ENCODE data around the gene INTS14. TPM values are rescaled to one million over a fixed set of nuclear protein-coding genes. Genes with fewer than 3 reads are reported as not detected.
A peak's percentile ranks its signal among the peaks of the same experiment; 100 is the strongest.

Gene INTS14
- total RNA-seq, 1 donor, result 41.0 TPM

DNA sequence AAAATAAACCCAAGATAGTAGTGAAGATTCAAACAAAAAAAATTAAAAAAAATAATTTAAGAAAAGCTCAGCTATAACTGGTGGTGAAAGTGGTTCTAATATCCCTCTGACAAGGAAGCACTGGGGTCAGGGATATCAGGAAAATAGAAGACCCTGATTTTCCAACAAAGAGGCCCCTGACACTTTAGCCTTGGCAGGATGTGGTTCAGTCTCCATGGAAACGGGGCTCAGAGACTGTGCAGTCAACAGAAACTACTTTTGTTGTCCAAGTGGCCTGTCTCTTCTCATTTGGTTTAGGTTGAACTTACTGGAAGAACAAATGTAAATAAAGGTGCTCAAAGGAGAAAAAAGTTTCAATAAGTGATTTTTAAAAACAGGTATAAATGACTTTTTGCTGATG is 27.2 kb downstream of the INTS14 start:
- no peak overlapping the region for H3K4me3 ChIP-seq (ENCODE audit: low read depth, low read length)
- TF ChIP-seq, protein P1, sequence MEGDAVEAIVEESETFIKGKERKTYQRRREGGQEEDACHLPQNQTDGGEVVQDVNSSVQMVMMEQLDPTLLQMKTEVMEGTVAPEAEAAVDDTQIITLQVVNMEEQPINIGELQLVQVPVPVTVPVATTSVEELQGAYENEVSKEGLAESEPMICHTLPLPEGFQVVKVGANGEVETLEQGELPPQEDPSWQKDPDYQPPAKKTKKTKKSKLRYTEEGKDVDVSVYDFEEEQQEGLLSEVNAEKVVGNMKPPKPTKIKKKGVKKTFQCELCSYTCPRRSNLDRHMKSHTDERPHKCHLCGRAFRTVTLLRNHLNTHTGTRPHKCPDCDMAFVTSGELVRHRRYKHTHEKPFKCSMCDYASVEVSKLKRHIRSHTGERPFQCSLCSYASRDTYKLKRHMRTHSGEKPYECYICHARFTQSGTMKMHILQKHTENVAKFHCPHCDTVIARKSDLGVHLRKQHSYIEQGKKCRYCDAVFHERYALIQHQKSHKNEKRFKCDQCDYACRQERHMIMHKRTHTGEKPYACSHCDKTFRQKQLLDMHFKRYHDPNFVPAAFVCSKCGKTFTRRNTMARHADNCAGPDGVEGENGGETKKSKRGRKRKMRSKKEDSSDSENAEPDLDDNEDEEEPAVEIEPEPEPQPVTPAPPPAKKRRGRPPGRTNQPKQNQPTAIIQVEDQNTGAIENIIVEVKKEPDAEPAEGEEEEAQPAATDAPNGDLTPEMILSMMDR (IDR thresholded peaks at IDR 0.05; ENCODE audit: insufficient read depth, low read depth, low read length), result no peak
- peak; percentile 47 for DNase-seq (ENCODE audit: low read depth)

DNA sequence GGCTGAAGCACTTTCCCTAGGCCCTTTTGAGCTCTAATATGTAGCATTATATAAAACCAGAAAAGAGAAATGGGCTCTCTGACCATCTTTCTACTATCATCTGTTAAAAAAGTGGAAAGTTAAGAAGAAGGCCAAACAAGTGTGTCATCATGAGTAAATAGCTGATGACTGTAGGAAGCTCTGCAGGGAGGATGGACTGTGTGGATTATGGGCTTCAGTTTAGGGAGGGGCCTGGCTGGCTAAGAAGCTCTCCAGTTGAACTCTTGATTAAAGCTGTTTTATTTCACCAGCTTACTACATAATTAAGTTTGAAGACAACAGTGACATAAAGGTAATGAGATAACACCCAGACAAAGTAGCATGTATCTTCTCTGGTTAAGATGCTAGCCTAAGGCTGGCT is 30.6 kb downstream of the INTS14 start:
- H3K4me3 ChIP-seq (ENCODE audit: low read depth, low read length), result no peak overlapping the region
- peak; percentile 55 for DNase-seq (ENCODE audit: low read depth)
- TF ChIP-seq, protein P1 (IDR thresholded peaks at IDR 0.05; ENCODE audit: insufficient read depth, low read depth, low read length), result no peak

DNA sequence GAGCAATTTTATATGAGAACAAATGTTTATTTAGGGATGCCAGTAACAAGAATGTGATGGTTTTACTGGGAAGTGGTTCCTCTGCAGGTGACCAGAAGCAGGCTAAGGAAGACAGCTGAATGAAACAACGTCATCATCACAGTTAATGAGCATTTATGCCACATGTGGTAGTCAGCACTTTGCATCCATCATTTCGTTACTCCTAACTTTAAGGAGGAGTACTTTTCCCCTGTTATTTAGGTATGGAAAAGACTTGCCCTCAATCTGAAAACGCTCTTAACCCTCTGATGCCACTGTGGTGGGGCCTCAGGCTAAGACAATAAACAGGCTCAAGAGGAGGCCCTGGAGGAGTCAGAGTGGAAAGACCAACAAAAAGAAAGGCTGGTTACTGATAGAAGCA is 31.2 kb downstream of the INTS14 start:
- H3K4me3 ChIP-seq (ENCODE audit: low read depth, low read length), result no peak overlapping the region
- DNase-seq (ENCODE audit: low read depth), result no peak
- TF ChIP-seq, protein P1 (IDR thresholded peaks at IDR 0.05; ENCODE audit: insufficient read depth, low read depth, low read length), result no peak

DNA sequence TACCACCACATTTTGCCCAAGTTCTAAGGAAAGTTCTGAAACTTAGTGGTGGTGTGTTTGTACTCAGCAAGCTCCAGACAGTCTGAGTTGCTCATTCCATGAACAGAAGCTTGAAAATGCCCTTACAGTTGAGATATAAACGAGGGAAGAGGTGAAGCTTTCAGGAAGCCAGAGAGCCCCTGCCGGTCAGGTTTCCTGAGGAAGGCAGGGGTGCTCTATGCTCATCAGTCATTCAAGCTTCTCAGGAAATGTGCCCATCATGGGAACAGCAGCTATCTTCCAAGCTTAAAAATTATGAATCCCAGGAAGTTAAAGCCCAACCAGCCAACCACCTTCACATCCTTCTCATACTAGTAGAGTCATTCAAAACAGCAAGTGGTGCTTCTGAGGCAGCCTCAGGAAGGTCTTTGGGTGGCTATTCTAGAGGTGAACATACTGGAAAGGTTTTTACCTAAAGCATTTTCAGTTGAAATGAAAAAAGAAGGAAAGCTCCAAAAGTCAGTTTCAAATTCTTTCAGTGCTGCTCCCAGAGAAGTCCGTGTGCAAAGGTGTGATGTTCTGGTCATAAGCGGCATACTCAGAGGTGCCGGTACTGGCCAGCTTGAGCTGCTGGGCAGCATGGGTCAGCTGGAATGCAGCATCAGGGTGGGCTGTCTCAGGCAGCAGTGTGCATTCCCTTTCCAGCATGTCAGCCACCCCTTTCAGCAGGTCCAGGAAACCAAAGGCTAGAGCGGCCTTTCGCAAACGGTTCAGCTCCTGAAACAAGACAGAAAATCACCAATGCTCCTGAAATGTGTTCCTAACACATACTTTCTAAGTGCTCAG is 31.8 kb downstream of the INTS14 start:
- H3K4me3 ChIP-seq (ENCODE audit: low read depth, low read length), result no peak overlapping the region
- no peak for DNase-seq (ENCODE audit: low read depth)
- TF ChIP-seq, protein P1 (IDR thresholded peaks at IDR 0.05; ENCODE audit: insufficient read depth, low read depth, low read length), result no peak

DNA sequence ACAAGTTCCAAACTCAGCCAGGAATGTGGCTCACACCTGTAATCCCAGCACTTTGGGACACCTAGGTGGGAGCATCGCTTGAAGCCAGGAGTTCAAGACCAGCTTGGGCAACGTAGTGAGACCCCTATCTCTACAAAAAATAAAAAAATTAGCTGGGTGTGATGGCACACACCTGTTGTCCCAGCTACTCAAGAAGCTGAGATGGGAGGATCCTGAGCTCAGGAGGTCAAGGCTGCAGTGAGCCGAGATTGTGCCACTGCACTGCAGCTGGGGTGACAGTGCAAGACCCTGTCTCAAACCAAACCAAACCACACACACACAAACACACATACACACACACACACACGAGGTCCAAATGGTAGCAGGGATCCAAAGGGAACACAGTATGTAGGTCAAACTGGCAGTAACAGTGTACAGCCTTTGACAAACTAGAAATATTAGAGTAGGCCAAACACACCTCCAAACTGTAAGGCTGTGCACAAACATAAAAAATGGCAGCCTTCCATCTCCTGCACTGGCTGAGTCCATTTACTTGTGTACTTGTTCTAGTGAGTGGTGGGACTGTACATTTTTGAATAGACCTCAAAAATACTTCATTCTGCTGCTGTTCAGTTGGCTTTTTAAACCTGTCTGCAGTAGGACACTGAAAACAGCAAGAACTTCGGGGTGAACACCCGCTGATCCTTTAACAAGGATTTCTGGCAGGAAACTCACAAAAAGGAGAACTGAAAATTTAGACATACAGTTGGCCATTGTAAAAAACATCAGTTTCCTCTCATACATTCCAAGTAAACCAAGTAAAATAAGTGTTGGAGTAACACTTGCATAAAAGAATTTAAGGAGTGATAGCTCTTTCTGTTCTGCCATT is 33.6 kb downstream of the INTS14 start:
- DNase-seq (ENCODE audit: low read depth), result no peak
- no peak overlapping the region for H3K4me3 ChIP-seq (ENCODE audit: low read depth, low read length)
- TF ChIP-seq, protein P1 (IDR thresholded peaks at IDR 0.05; ENCODE audit: insufficient read depth, low read depth, low read length), result no peak

DNA sequence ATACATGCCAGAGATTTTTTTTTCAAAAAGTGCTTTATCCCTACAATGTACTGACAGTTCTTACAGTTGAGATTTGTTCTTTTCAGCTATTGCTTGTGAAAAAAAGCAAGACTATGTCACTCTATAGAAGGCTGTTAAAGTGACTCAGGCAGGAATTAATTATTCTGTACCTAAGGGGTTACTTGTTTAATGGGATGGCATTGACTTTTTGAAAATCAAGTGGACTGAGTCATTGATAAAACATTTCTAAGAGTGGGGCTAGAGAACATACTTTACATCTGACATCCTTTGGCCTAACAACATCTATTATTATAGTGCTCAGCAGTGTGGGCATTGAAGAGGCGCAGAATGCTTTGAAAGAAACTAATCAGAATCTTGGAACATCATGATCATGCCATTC is 34.3 kb downstream of the INTS14 start:
- DNase-seq (ENCODE audit: low read depth), result peak; percentile 16
- TF ChIP-seq, protein P1 (IDR thresholded peaks at IDR 0.05; ENCODE audit: insufficient read depth, low read depth, low read length), result no peak
- H3K4me3 ChIP-seq (ENCODE audit: low read depth, low read length), result no peak overlapping the region

Measured in fibroblast of villous mesenchyme (primary cell).